Activated T-helper 9 cell treated with anti-CD3 and anti-CD28 coated beads, Interleukin-2, amount 50 U/mL, for 16 hours (primary cell): ENCODE data around the gene CRYGA.
"Not testable (repeated sequence)": the region's sequence is repeated elsewhere in the genome, so short reads cannot be mapped to it uniquely, and the experiment has no call there.

Experiments used
- DNase-seq: peaks from one replicate; pipeline ENCODE4 v3.0.0-alpha.2; 2020; ENCODE audit warnings: low read depth

Gene CRYGA

DNA sequence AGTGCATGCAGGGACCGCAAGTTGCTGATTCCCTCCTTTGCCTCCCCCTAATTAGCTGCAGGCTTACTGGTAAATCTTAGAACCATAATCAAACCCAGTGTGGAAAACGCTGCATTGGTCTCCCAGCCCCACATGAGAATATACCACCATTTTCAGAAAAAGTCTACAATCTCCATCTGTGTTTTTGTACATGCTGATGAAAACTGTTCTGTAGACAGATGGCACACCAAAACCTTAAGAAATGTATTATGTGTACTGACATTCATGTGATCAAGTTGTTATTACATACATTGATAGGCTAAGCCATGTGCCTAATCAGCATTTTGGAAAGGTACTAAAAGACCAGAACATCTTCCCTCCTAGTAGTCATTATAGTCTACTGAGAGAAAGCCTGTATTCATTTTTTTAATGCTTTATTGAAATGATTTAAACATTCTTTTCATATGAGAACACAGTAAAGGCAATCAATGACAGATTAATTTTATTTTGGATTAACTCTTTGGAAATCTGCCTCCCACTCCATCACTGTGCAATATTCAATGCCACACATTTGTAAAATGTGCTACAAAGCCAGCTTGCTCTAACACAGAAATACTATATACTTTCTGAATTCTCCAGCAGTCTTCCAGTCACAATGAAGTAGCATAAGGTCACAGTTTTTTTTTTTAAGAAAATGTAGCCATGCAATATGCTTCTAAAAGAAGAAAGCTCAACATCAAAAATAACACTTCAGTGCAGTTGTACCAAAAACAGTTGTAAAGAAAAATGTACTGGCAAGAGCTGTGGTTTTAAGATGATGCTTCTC, 1.8 kb upstream of the CRYGA start:
- DNase-seq = no peak

DNA sequence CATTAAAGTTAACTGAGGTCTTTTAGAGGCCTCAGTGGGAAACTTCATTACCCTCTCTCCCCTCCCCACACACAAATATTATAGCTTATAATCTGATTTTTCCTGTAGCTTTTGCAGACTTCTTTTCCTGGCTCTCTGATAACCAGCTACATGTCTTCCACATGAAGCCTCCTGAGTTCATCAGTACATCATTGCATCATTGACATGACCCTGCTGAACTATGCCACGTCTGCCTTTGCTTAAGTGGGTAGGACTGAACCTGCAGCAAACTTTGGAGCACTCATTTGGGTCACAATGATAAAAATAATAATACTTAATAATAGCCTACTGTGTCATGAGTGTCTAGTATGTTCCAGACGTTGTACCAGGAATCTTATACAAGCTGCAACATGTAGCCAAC, 7.0 kb downstream of the CRYGA start:
- DNase-seq = no peak

DNA sequence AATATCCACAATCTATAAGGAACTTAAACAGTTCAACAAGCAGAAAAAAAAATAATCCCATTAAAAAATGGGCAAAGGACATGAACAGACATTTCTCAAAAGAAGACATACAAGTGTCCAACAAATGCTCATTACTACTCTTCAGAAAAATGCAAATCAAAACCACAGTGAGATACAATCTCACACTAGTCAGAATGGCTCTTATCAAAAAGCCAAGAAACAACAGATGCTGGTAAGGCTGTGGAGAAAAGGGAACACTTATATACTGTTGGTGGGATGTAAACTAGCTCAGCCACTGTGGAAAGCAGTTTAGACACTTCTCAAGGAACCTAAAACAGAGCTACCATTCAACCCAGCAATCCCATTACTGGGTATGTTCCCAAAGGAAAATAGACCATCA, 10.2 kb downstream of the CRYGA start:
- DNase-seq = no peak

DNA sequence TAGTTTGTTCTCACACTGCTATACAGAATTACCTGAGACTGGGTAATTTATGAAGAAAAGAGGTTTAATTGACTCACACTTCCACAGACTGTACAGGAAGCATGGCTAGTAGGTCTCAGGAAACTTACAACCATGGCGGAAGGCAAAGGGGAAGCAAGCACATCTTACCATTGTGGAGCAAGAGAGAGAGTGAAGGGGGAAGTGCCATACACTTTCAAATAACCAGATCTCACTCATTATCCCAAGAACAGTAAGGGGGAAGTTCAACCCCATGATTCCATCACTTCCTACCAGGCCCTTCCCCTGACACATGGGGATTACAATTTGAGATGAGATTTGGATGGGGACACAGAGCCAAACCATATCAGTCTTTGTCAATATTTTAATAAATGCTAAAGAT, 12.4 kb downstream of the CRYGA start:
- no peak for DNase-seq

DNA sequence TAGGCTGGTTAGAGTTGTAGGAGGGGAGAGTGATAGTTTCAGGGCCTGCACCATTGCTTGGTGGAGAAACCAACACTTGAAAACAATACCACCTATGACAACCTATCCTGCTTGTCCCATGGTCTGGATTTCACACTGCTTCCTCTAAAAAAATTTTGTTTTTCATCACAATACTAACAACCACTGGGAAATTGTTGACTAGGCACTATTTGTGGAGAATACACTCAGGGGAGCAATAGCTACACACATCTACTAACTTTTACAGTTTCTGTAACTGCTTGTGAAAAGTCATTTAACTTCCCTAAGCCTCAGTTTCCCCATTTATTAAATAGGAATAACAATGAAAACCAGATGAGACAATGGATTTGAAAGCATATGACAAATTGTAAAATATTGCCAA, 13.3 kb downstream of the CRYGA start:
- no peak for DNase-seq

DNA sequence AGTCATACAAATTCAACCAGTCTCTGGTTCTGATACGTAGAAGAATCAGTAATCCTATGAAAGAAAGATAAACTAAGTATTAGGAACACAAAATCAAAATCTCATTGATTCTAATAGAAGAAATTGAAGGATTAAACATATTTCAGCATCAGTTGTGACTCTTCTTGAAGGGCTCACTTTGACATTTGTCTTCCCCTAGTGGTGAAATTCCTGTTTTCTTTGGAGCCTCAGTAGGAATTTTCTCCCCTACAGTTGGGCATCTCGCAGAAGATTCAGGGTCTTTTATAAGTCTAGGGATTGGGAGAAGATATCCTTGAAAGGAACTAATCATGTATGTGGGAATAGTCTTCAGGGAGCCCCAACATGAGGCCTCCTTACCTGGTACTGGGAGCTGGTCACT, 14.6 kb downstream of the CRYGA start:
- no peak for DNase-seq

DNA sequence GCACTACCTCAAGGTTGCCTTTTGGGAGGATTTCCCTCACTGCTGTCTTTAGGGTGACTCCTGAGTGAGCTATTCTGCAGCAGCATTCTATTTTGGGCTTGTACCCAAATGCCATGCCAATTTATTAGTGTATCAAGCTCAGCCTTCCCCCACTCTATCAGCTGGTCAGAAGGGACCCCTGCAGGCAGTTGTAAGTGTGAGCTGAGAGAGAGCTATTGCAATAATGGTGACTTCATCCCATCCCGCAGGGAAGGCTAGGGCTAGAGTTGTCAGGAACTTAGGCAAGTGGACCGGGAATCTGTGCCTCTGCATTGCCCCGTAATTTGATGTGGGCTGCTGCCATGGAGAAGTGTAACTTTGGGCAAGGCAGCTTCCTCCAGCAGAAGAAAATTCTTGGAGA, 15.6 kb downstream of the CRYGA start:
- no peak for DNase-seq

DNA sequence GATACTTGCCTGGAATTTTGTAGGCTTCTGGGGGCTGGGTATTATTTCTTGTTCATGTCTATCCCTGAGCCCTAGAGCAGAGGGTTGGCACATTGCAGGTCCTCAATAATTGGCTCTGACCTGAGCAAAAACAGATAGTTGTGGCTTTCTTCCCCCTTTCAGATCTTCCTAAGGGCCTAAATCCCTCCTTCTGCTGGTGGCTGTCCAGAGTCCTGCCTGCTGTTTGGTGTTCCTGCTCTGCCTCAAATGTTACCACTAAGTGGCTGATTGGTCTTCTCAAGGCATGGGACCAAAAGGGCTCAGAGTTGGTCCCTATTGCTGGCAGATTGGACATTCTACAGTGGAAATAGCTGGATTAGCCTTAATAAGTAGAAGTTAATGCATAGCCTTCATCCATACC, 16.4 kb downstream of the CRYGA start:
- DNase-seq = no peak

DNA sequence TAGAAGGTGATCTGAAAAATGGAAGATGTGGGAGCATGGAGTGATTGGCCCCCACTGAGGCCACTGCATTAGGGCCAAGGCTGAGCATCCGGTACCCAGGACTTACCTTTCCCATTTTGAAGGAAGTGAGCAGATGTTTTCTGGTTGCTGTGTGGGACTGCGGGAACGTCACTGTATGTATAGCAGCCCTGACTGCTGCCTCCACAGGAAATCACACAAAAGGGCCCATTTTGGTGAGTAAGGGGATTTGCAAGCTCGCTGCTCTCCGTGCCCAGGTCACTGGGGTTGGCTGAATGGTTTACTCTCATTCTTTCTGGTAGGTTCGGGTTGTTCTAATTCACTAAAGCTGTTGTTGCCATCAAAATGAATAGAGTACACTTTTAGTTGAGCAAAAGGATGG, 17.4 kb downstream of the CRYGA start, which contains the start of gene CRYGB:
Gene CRYGB, minus strand, starts transcription at position 153 of the 400 bp plus-strand sequence. Its CDS starts 38 bp downstream, at position 115.
- DNase-seq = no peak

DNA sequence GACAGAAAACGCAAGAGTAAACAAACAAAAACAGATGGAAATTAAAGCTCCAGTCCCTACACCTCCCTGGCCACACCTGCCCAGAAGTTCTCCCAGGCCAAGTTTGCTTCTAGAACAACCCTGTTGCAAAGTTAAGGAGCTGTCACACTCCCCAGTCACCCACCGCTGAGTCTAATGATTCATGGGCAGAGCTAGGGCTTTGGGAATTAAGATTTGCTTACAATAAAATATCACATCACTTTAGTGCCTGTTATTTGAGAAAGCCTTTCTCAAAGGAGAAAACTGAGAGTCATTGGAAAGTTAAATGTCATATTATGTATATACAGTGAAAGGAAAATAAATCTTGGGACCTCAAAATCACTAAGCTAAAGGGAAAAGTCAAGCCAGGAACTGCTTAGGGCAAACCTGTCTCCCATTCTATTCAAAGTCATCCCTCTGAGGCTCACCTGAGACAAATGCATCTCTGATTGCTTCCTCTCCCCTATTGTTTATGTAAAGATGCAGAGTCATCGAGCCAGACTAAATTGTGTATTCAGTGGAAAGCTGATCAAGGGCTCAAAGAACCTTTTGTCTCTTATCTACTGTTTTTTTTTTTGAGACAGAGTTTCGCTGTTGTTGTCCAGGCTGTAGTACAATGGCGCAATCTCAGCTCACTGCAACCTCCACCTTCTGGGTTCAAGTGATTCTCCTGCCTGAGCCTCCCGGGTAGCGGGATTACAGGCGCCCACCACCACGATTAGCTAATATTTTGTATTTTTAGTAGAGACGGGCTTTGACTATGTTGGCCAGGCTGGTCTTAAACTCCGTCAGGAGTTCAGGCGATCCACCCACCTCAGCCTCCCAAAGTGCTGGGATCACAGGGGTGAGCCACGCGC, 20.2 kb downstream of the CRYGA start:
- no peak for DNase-seq

DNA sequence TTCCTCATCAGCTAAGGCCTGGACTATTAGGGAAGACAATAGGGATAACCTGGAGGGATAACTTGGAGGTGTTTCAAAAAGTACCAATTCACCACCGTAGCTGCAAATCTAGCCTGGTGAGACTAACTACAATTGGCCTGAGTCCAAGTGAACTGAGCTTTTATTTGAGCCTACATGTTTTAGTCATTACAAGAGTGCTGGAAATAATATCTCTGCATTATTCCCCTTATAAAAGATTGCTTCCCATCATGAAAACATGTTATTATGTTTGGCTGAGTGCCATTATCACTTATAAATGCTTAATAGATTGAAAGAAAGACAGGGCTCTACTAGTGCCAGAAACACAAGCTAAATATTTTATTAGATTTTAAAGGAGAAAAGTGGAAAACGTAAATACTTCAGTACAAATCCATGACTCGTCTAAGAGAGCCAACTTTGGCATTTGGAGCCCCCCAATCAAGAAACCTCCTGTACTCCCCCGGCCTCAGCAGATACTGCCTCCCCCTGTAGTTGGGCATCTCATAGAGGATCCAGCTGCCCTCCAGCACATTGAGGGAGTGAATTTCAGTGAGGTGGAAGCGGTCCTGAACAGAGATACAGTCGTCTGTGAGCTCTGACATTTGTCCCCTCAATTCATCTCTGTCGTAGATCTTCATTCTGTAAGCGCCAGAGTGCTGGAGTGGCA, 21.0 kb downstream of the CRYGA start:
- no peak for DNase-seq

DNA sequence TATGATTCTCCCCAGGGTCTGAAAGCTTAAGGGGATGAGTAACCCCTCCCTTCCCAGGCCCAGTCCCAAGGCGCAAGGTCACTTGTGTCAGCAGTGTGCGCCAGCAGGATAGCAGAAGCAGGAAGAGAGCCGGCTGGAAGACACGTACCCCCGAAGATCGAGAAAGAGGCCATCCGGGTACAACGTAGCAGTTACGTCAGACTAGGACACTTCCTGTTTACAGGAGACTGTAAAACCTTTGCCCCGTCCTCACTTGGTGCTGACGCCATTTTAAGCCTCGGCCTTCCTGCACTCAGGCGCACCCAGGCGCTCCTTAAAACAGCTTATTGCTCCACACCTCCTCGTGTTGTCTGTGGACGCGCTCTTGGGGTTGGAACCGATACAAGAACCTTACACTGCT, 23.9 kb downstream of the CRYGA start:
- no peak for DNase-seq

DNA sequence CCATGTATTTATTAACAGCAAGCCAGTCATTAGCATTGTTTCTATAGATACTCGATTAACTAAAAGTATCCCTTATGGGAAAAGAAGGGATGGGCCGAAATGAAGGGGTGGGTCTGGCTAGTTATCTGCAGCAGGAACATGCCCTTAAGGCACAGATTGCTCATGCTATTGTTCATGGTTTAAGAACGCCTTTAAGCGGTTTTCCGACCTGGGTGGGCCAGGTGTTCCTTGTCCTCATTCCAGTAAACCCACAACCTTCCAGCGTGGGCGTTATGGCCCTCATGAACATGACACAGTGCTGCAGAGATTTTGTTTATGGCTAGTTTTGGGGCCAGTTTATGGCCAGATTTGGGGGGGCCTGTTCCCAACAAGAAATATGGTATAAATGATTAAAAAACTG, 25.1 kb downstream of the CRYGA start:
- not testable (repeated sequence) for DNase-seq

DNA sequence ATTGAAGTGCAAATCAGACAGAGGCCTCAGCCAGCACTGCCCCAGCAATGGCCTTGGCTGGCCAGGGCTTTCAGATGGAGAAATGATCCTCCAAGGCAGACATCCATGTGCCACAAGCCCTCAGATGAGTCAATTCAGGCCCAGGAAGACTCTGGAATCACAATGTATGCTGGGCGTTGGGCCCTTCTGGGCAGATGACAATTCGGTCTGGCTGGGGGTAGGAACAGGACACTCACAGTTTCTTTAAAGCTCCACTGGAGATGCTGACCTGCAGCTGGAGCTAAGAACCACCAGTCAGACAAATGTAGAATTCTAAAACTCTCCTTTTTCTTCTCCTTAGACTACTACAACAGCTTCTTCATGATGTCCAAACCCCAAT, 26.7 kb downstream of the CRYGA start:
- no peak for DNase-seq

DNA sequence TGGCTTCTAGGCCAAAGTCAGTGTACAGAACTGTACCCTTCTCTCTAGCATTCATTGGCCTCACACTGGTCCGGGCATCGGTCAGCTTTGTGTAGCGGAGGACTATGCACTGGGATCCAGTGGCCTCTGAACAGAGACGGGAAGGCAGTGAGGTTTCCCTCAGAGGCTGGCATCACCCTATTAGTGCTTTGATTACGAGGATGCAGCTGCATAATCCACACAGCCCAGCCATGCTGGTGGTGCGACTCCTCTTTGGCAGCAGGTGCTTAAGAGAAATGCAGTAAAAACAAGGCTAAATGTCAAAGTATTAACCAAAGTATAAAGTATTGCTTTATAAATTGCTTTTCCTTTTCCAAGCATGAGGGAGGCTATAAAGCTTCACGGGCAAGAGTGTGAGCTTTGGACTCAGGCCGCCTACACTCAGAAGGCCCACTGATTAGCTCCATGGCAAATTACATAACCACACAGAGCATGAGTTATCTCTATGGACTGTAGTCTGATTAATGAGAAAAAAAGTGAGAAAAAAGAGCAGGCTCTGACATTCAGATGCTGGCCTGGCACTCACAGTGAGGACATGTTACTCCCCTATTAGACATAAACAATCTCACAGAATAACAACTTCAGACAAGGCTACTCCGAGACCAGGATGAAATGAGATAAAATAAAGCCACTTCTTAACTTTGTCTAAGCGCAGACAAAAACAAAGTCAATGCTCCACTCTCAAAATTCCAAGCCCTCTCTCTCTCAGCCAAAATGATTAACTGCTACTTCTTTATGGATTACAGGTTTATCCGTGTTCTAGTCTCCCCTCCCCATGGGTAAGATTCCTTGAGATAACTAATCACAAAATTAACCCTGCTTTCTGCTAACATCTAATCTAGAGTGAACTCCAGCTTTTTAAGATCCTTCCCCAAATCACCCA, 27.3 kb downstream of the CRYGA start:
- DNase-seq = no peak

DNA sequence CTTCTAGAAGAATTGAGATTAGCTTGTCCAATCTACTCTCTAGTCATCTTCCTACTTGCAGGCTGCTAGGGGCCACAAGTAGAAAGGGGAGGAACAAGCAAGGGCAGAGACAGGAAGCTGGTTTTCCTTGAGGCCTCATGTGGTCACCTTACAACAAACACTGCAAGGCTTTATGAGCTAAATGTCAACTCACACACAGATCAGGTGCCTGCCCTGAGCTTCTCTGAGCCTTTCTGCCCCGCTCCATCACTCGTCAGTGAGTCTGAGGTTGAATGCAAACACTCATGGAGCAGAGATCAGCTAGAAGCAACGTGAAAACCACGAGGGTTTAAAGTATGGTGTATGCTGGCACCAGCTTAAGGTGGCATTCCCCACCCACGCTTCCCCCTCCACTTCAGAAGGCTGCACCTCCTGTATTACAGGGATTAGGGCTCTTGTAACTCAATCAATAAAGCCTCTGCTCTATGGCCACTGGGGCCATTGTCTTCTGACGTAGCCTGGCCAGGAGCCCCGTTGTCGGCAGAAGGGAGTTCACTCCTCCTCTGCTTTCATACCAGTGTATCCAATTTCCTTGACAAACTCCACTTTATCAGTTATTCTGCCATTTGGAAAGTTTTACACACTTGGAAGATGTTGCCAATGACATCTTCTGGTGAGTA, 28.3 kb downstream of the CRYGA start:
- no peak for DNase-seq

DNA sequence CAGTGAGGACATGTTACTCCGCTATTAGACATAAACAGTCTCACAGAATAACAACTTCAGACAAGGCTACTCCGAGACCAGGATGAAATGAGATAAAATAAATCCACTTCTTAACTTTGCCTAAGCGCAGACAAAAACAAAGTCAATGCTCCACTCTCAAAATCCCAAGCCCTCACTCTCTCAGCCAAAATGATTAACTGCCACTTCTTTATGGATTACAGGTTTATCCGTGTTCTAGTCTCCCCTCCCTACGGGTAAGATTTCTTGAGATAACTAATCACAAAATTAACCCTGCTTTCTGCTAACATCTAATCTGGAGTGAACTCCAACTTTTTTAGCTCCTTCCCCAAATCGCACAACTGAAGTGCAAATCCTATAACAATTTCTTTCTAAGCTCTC, 32.7 kb downstream of the CRYGA start:
- DNase-seq = no peak

DNA sequence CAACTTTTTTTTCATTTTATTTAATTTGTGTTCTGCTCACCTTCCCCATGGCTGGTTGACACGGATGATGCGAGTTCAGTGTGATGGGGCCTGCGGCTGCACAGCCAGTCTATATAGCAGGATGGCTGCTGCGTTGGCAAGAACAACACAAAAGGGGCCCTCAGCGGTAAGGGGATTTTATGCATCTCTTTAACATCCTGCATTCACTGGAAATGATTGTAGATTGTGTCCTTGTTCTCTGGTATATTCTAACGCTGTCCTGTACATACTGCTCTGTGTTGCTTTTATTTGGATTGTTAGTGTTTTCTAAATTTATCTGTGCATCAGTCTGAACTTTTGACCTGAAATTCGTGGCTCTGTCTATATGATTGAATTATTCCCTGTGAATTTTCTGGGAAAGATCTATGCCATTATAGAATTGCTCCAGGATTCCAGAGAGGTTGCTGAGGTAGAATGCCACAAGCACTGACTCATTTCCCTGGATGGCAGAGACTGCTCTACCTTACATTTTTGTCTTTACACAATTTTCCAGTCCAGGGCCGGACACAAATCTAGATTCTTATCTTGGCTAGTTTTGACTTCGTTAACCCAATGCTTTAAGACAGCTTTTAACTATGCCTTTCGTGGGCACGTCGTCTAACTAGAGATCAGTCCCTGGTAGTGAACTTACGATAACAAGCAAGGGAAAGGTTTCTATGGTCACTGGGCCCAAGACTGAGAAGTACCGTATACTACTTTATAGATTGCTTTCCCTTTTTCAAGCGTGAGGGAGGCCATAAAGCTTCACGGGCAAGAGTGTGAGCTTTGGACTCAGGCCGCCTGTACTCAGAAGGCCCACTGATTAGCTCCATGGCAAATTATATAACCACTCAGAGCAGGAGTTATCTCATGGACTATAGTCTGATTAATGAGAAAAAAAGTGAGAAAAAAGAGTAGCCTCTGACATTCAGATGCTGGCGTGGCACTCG, 33.4 kb downstream of the CRYGA start, which contains the start of gene CRYGC:
Gene CRYGC, minus strand, starts transcription at position 85 of the 968 bp plus-strand sequence. Its CDS starts 36 bp downstream, at position 49.
- DNase-seq = no peak

DNA sequence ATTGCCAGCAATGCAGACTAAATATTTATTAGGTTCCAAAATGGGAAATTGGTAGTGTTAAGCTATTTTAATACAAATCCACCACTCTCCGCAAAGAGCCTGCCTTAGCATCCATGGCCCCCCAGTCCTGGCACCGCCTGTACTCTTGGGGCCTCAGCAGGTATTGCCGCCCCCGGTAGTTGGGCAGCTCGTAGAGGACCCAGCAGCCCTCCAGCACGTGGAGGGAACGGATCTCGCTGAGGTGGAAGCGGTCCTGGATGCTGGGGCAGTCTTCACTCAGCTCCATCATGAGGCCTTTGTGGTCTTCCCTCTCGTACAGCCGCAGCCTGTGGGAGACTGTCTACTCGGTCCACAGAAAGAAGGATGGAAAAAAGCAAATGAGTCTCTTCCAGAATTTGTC, 35.3 kb downstream of the CRYGA start:
- DNase-seq = no peak

DNA sequence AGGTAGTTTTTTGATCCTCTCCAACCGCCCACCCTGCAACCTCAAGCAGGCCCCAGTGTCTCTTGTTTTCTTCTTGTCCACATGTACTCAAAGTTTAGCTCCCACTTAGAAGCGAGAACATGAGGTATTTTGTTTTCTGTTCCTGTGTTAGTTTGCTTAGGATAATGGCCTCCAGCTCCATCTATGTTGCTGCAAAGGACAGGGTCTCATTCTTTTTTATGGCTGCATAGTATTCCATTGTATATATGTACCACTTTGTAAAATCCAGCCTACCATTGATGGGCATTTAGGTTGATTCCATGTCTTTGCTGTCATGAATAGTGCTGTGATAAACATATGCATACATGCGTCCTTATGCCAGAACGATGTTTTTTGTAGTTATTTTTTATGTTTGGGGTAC, 36.3 kb downstream of the CRYGA start:
- DNase-seq = no peak
